Measurements from ENCODE around the gene ADAMTSL2. TPM values are rescaled to one million over a fixed set of nuclear protein-coding genes. Genes with fewer than 3 reads are reported as not detected.
"Not testable (repeated sequence)": the region's sequence is repeated elsewhere in the genome, so short reads cannot be mapped to it uniquely, and the experiment has no call there.

ADAMTSL2 gene
- total RNA-seq, 1 donor from 2014 or later, result 18.0 TPM

- DNase-seq (ENCODE audit: low spot score), result no peak
- no peak for ATAC-seq
These were observed 19.6 kb downstream of the ADAMTSL2 start for GRCh38 chr9:133553973-133554713.

- no peak for ATAC-seq
- no peak for DNase-seq (ENCODE audit: low spot score)
These were observed 20.2 kb downstream of the ADAMTSL2 start for GRCh38 chr9:133554729-133555128.

- ATAC-seq (no peak), DNase-seq (ENCODE audit: low spot score) (no peak)
These were observed 21.9 kb downstream of the ADAMTSL2 start for GRCh38 chr9:133556354-133556753.

- no peak for DNase-seq (ENCODE audit: low spot score)
- ATAC-seq, result no peak
These were observed 23.1 kb downstream of the ADAMTSL2 start for GRCh38 chr9:133557581-133557980.

- peak; percentile 19 for ATAC-seq
- no peak for DNase-seq (ENCODE audit: low spot score)
These were observed 24.0 kb downstream of the ADAMTSL2 start for GRCh38 chr9:133558191-133559126.

GRCh38 chr9:133560311-133560710 lies 25.8 kb downstream of the ADAMTSL2 start:
- ATAC-seq, result no peak
- DNase-seq (ENCODE audit: low spot score), result no peak

GRCh38 chr9:133560944-133561343 lies 26.4 kb downstream of the ADAMTSL2 start:
- ATAC-seq (no peak), DNase-seq (ENCODE audit: low spot score) (no peak)

- DNase-seq (ENCODE audit: low spot score), result no peak
- no peak for ATAC-seq
These were observed 27.6 kb downstream of the ADAMTSL2 start for GRCh38 chr9:133561976-133562554.

- no peak for ATAC-seq
- DNase-seq (ENCODE audit: low spot score), result no peak
These were observed 28.2 kb downstream of the ADAMTSL2 start for GRCh38 chr9:133562611-133563290.

GRCh38 chr9:133563291-133563796 lies 28.8 kb downstream of the ADAMTSL2 start:
- no peak for DNase-seq (ENCODE audit: low spot score)
- ATAC-seq, result peak; percentile 8

- ATAC-seq; DNase-seq (ENCODE audit: low spot score): not testable (repeated sequence)
These were observed 29.3 kb downstream of the ADAMTSL2 start for GRCh38 chr9:133563814-133564213.

GRCh38 chr9:133564451-133565116 lies 30.1 kb downstream of the ADAMTSL2 start:
- DNase-seq (ENCODE audit: low spot score) (no peak), ATAC-seq (no peak)

GRCh38 chr9:133566382-133566781 lies 31.9 kb downstream of the ADAMTSL2 start:
- DNase-seq (ENCODE audit: low spot score) (no peak), ATAC-seq (no peak)

- DNase-seq (ENCODE audit: low spot score) (no peak), ATAC-seq (no peak)
These were observed 32.3 kb downstream of the ADAMTSL2 start for GRCh38 chr9:133566817-133567216.

- DNase-seq (ENCODE audit: low spot score) (no peak), ATAC-seq (no peak)
These were observed 33.7 kb downstream of the ADAMTSL2 start for GRCh38 chr9:133568186-133568585.

- DNase-seq (ENCODE audit: low spot score), result no peak
- ATAC-seq, result no peak
These were observed 34.7 kb downstream of the ADAMTSL2 start for GRCh38 chr9:133569121-133569785.

- no peak for ATAC-seq
- DNase-seq (ENCODE audit: low spot score), result no peak
These were observed 35.6 kb downstream of the ADAMTSL2 start for GRCh38 chr9:133569891-133570690.

GRCh38 chr9:133570691-133571080 lies 36.2 kb downstream of the ADAMTSL2 start:
- DNase-seq (ENCODE audit: low spot score) (no peak), ATAC-seq (no peak)

- ATAC-seq (no peak), DNase-seq (ENCODE audit: low spot score) (no peak)
These were observed 36.9 kb downstream of the ADAMTSL2 start for GRCh38 chr9:133571391-133571890.
